ENCODE results near the gene FAM90A26. TPM values are rescaled to one million over a fixed set of nuclear protein-coding genes. Genes with fewer than 3 reads are reported as not detected.

The FAM90A26 gene
- total RNA-seq, 4 donors from 2014 or later, result not detected

Other genes with a start within 250 kb of the FAM90A26 start
- not detected for gene USP17L10, start 40.2 kb downstream of the FAM90A26 start, total RNA-seq
- gene USP17L11, start 45.0 kb downstream of the FAM90A26 start, total RNA-seq, result not detected
- not detected for gene USP17L12, start 49.7 kb downstream of the FAM90A26 start, total RNA-seq
- not detected for gene USP17L13, start 54.5 kb downstream of the FAM90A26 start, total RNA-seq
- not detected for gene USP17L15, start 64.0 kb downstream of the FAM90A26 start, total RNA-seq
- not detected for gene USP17L17, start 73.5 kb downstream of the FAM90A26 start, total RNA-seq
- not detected for gene USP17L18, start 78.2 kb downstream of the FAM90A26 start, total RNA-seq
- gene USP17L19, start 83.0 kb downstream of the FAM90A26 start, total RNA-seq, result not detected
- gene USP17L20, start 87.7 kb downstream of the FAM90A26 start, total RNA-seq, result not detected
- not detected for gene USP17L21, start 92.5 kb downstream of the FAM90A26 start, total RNA-seq
- not detected for gene USP17L22, start 97.2 kb downstream of the FAM90A26 start, total RNA-seq
- gene USP17L24, start 154.8 kb downstream of the FAM90A26 start, total RNA-seq, result not detected
- gene USP17L25, start 159.5 kb downstream of the FAM90A26 start, total RNA-seq, result not detected
- not detected for gene USP17L26, start 164.2 kb downstream of the FAM90A26 start, total RNA-seq
- not detected for gene USP17L5, start 169.0 kb downstream of the FAM90A26 start, total RNA-seq
- gene USP17L27, start 173.7 kb downstream of the FAM90A26 start, total RNA-seq, result not detected
- not detected for gene USP17L28, start 178.5 kb downstream of the FAM90A26 start, total RNA-seq
- not detected for gene USP17L29, start 183.2 kb downstream of the FAM90A26 start, total RNA-seq
- not detected for gene USP17L30, start 192.7 kb downstream of the FAM90A26 start, total RNA-seq